Stimulated activated CD8-positive, alpha-beta memory T cell treated with anti-CD3 and anti-CD28 coated beads, Interleukin-12 subunit alpha, Interleukin-12 subunit beta, amount 100 ng/mL, for 4 hours (primary cell): ENCODE data around the gene SUN5.
A peak's percentile ranks its signal among the peaks of the same experiment; 100 is the strongest.
"Not testable (repeated sequence)": the region's sequence is repeated elsewhere in the genome, so short reads cannot be mapped to it uniquely, and the experiment has no call there.

Source experiments
- DNase-seq: peaks from one replicate; pipeline ENCODE4 v3.0.0-alpha.2; 2020; ENCODE audit warnings: low read depth

Gene SUN5

GRCh38 chr20:32977281-32978008 is 26.8 kb downstream of the SUN5 start:
- DNase-seq, result no peak

GRCh38 chr20:32976746-32977145 is 27.5 kb downstream of the SUN5 start:
- no peak for DNase-seq

GRCh38 chr20:32975698-32976674 is 28.2 kb downstream of the SUN5 start:
- DNase-seq, result no peak

DNA sequence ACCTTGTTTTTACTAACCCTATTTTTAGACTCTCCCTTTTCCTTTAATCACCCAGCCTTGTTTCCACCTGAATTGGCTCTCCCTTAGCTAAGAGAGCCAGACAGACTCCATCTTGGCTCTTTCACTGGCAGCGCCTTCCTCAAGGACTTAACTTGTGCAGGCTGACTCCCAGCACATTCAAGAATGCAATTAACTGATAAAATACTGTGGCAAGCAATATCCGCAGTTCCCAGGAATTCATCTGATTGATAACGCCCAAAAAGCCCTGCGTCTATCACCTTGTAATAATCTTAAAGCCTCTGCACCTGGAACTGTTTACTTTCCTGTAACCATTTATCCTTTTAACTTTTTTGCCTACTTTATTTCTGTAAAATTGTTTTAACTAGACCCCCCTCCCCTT is 29.1 kb downstream of the SUN5 start:
- DNase-seq, result not testable (repeated sequence)

DNA sequence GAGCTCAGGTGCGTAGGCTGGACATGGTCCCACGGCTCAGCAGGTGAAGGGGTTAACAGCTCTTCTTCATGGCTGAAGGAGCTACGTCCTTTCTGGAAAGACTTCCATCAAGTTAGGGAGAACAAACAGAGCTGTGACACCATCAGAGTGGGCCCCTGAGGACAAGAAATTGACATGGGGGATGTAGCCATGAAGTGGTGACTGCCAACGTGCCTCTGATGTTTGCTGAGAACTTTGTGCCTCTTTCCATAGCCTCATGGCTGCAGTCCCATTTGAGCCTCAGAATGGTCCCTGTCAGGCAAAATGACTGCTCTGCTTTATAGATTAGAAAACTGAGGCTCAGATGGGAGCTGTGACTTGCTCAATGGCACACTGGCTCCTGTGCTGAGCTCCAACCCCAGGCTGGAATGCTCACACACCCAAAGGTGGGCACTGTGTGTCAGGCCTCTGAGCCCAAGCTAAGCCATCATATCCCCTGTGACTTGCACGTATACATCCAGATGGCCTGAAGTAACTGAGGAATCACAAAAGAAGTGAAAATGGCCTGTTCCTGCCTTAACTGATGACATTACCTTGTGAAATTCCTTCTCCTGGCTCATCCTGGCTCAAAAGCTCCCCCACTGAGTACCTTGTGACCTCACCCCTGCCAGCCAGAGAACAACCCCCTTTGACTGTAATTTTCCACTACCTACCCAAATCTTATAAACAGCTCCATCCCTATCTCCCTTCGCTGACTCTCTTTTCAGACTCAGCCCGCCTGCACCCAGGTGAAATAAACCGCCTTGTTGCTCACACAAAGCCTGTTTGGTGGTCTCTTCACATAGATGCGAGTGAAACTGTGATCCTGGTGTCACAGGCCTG is 29.8 kb downstream of the SUN5 start:
- not testable (repeated sequence) for DNase-seq

GRCh38 chr20:32973077-32973717 is 31.0 kb downstream of the SUN5 start:
- DNase-seq, result no peak

- DNase-seq, result peak; percentile 63
Observed at GRCh38 chr20:32972181-32973076, 31.8 kb downstream of the SUN5 start.

DNA sequence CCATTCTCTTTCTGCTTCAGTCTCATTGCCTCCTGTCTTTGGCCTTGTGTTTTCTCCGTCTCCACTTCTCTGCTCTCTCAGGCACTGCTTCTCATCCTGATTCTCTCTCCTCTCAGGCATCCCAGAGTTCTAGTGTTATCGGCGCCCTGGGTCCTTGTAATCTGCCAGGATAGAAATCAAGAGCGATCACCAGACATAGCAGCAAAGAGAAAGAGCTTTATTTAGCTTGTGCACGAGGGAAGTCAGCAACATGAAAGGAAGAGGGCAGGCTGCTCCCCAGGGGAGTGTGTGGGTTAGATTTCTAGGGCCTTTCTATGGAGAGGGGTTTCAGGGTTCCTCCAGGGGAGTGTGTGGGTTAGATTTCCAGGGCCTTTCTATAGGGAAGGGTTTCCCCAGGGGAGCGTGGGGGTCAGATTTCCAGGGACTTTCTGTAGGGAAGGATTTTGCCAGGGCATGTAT is 32.5 kb downstream of the SUN5 start:
- no peak for DNase-seq

DNA sequence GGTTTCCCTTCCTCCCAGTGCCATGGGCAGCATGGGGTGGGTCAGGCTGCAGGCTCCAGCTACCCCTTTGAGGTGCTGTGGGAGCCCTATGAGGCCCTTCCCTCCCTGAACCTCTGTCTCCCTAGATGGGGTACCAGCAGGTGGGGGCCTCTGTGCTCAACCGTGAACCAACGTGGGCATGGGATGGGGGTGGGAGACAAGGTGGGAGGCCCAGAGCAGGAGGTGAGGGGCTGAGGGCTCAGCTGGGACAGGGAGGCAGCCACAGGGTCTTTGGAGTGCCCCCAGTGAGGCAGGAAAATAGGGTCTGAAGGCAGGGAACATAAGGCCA is 33.3 kb downstream of the SUN5 start:
- no peak for DNase-seq

- DNase-seq, result no peak
Observed at GRCh38 chr20:32970115-32970972, 33.9 kb downstream of the SUN5 start.

DNA sequence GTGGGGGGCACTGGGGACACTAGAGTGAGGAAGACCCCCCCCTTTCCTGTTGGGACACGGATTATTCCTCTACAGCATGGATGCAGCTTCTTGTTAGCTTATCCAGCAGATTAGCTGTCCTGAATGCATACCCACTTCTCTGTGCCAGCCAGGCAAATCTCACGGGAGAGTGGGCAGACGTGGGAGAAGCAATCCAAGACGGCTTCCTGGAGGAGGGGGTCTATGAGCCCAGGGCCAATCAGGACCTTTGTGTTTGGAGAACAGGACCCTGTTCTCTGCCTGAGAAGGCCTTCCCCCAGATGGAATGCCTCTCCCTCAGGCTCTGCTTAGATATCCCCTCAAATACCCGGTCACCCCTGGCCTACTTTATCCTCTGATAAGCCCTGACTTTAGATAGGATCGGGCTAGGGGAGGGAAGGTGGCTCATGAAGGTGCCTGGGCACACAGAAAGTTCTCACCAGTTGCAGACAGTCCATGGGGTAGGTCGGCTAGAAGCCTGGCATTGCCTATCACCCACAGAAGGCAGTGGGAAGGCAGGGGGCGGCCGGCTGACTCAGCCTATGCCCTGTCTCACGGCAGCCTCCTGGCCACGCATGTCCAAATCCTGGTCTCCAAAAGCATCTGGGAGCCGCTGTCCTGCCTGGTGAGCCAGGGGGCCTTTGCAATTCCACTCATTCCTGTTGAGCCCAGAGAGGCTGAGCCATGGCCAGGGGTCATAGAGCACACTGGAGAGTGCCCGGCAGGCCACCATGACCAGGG is 34.7 kb downstream of the SUN5 start:
- DNase-seq, result no peak

- no peak for DNase-seq
Observed at GRCh38 chr20:32968478-32969241, 35.6 kb downstream of the SUN5 start.

- peak; percentile 28 for DNase-seq
Observed at GRCh38 chr20:32967961-32968457, 36.2 kb downstream of the SUN5 start.

DNA sequence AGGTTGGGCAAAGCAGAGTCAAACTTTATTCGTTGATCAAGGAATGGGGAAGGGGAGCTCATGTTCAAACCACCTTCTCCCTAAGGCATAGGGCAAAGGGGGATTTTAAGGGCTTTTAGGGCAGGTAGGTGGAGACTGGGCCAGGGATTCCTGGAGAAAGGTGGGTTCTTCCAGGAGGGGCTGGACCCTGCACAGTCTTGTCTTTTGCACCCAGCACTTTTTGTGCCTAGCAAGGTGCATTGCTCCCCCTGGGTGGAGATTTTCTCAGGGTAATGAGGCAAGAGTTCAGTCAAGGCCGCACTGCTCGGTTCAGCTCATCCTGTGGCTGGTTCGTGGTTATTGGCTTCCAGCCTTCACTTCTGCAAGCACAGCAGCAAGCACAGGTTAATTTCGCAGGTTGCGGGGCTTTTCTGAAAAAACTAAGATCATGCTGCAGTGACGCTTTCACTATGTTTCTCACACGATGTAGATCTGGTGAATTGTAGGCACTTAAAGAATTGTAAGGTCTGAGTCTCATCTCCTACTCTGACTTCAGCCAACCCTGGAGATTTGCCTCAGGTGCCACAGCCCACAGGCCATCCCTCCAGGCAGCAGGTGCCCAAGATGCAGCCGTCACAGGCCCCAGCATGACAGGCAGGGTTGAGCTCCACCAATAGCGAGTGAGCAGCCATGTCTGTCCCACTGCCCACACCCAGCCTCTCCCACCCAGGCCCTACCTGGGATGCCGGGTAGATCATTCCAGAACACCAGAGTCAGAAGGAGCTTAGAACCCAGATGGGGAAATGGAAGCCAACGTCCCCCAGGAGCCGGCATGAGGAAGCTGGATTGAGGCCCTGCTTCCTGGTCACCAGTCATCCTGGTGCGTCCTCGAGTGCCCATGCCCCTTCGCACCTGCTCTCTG is 37.1 kb downstream of the SUN5 start:
- no peak for DNase-seq

GRCh38 chr20:32966382-32966781 is 37.9 kb downstream of the SUN5 start:
- DNase-seq, result no peak

DNA sequence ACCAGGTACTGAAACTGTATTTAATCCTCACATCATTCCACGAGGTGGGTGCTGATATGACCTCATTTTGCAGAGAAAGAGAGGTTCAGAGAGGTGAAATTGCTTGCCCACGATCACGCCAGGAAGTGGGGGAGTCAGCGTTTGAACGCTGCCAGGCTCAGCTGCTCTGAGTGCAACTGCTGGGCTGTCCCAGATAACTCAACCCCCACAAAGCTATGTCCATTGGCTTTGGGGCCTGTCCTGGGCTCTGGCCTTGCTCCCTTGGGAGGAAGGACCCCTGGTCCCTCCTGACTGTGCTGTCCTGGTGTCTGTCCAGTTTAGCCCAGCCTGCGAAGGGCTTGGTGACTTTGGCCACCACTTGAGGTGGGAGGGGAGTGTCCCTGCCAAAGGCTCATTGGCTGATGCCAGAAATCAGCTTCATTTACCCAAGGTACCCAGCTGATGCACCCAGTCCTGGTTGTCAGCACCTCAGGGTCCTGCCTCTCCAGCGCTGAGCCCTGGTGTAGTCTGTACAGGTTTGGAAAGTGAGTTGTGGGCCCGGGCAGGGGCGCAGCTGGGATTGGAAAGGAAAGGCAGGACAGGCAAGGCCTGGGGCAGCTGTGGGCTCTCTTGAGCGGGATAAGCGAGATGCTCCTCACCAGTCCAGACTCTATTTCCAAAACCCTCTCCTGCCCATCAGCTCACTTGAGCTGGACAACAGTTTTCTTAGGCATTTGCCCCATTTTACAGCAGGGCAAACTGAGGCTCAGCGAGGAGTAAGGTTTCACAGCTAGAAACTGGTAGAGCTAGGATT is 38.5 kb downstream of the SUN5 start:
- no peak for DNase-seq
